Activated T-helper 1 cell treated with anti-CD3 and anti-CD28 coated beads, Interleukin-12 subunit alpha, Interleukin-12 subunit beta, Interleukin-2, Interleukin-4 antibody, amounts not matched to agents 30 ng/mL and 10 ng/mL and 1 ng/mL, durations not matched to agents 14 hours and 24 hours and 36 hours (primary cell): ENCODE measurements around the gene SNU13. TPM values are rescaled to one million over a fixed set of nuclear protein-coding genes. Genes with fewer than 3 reads are reported as not detected.
A peak's percentile ranks its signal among the peaks of the same experiment; 100 is the strongest.
"Not testable (repeated sequence)": the region's sequence is repeated elsewhere in the genome, so short reads cannot be mapped to it uniquely, and the experiment has no call there.

Source experiments
- DNase-seq: peaks from one replicate; pipeline ENCODE4 v3.0.0; 2021; ENCODE audit warnings: low spot score
- H3K27ac Mint-ChIP-seq: one replicate; pipeline ENCODE4 v1.8.0; 2021; ENCODE audit warnings: mild to moderate bottlenecking, mixed read lengths
- H3K27me3 Mint-ChIP-seq: one replicate; pipeline ENCODE4 v1.8.0; 2022; ENCODE audit warnings: mild to moderate bottlenecking, moderate library complexity, mixed read lengths; ENCODE audit not compliant: insufficient read depth
- H3K36me3 Mint-ChIP-seq: one replicate; pipeline ENCODE4 v1.8.0; 2021; ENCODE audit warnings: low read depth, mixed read lengths
- H3K4me1 Mint-ChIP-seq: one replicate; pipeline ENCODE4 v1.8.0; 2021; ENCODE audit warnings: low read depth, mixed read lengths
- H3K4me3 Mint-ChIP-seq: one replicate; pipeline ENCODE4 v1.8.0; 2021; ENCODE audit warnings: mild to moderate bottlenecking, moderate library complexity, mixed read lengths
- H3K9me3 Mint-ChIP-seq: one replicate; pipeline ENCODE4 v1.8.0; 2021; ENCODE audit warnings: mixed read lengths
- intact Hi-C: fragments of 100-400 bp; cut with micrococcal nuclease; formaldehyde crosslinking; loops from one replicate; pipeline ENCODE4 v1.15.1; 2024
- total RNA-seq: library from RNA; stranded (reverse); gene quantifications from 2 replicates; pipeline ENCODE4 v1.2.3, GENCODE V29; 2022

Gene SNU13
- total RNA-seq, 1 donor from 2014 or later, result 339 TPM

GRCh38 chr22:41672780-41673509 is 15.7 kb downstream of the SNU13 start:
- Mint-ChIP-seq H3K4me3 (no peak overlapping the region), H3K27ac (no peak overlapping the region), H3K9me3 (no peaks in the 10 kb centered on the region), H3K27me3 (no peaks in the 10 kb centered on the region), H3K4me1 (peaks cover 6% of the 10 kb centered on the region), H3K36me3 (peaks cover 30% of the 10 kb centered on the region)
- no peak for DNase-seq
- intact Hi-C loops, result no loop called here

- intact Hi-C loops, DNase-seq, H3K4me3 Mint-ChIP-seq, H3K27me3 Mint-ChIP-seq, H3K9me3 Mint-ChIP-seq, H3K27ac Mint-ChIP-seq: not testable (repeated sequence)
- Mint-ChIP-seq H3K4me1 (peaks cover 12% of the 10 kb centered on the region), H3K36me3 (peaks cover 28% of the 10 kb centered on the region)
Measured at GRCh38 chr22:41672096-41672495, 16.6 kb downstream of the SNU13 start.

DNA sequence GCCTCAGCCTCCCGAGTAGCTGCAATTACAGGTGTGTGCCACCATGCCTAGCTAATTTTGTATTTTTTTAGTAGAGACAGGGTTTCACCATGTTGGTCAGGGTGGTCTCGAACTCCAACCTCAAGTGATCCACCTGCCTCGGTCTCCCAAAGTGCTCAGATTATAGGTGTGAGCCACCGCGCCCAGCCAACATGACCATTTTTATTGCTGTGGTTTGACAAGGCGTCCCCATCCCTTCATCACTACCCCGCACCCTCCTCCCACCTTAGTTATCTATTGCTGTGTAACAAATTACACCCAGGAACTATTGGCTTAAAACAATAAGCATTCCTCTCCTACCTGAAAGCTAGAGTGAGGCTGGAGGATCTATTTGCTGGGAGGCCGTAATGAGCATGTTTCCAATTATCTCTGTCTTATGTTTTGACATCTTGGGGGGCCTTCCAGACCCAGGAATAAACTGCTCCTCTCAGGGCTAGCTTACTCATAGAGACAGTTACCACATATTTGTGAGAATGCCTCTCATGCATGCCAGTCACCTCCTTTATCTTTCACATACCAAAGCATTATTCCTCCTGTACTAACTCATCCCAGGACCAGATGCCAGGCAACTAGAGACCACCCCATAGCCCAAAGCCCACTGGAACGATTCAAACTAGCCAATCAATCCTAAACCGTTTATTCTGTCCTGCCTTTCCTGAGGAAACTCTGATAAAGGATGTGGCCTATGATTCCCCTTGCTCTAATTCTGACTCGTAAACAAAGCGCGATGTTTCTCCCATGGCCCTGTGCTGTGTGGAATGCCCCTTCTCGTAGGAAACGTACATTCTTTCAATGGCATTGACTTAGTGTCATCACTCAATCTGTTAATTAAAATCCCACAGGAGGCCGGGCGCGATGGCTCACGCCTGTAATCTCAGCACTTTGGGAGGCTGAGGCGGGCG is 19.4 kb downstream of the SNU13 start:
- Mint-ChIP-seq H3K4me3 (no peak overlapping the region), H3K4me1 (peaks cover 17% of the 10 kb centered on the region), H3K9me3 (no peaks in the 10 kb centered on the region), H3K27me3 (no peaks in the 10 kb centered on the region), H3K27ac (no peak overlapping the region), H3K36me3 (peaks cover 21% of the 10 kb centered on the region)
- DNase-seq, result no peak
- intact Hi-C loops, result no loop called here

DNA sequence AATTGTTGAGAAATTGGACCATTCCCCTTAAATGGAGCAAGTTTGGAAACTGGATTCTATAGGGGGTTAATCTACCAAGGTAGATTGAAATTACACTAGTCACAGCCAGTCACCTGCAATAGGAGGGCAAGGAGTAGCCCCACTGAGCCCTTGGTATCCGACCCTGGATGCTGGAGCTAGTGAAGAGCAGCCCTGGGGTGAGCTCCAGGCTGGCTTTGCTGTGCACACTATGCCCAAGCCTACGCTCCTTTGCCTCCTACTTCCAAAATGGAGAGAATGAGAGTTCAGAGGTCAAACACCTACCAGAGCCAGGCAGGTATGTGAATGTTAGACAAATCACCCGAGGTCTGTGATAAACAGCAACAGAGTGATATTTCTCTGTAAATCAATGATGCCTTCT is 23.7 kb downstream of the SNU13 start:
- Mint-ChIP-seq H3K4me1 (peaks cover 17% of the 10 kb centered on the region), H3K27ac (peak overlapping the region; percentile 52), H3K4me3 (no peak overlapping the region), H3K36me3 (peaks cover 40% of the 10 kb centered on the region), H3K27me3 (no peaks in the 10 kb centered on the region), H3K9me3 (no peaks in the 10 kb centered on the region)
- intact Hi-C loops, result no loop called here
- no peak for DNase-seq

GRCh38 chr22:41664490-41664889 is 24.2 kb downstream of the SNU13 start:
- Mint-ChIP-seq H3K9me3 (no peaks in the 10 kb centered on the region), H3K4me1 (peaks cover 16% of the 10 kb centered on the region), H3K27ac (peak overlapping the region; percentile 24), H3K27me3 (no peaks in the 10 kb centered on the region), H3K36me3 (peaks cover 42% of the 10 kb centered on the region), H3K4me3 (no peak overlapping the region)
- intact Hi-C loops, result no loop called here
- no peak for DNase-seq

DNA sequence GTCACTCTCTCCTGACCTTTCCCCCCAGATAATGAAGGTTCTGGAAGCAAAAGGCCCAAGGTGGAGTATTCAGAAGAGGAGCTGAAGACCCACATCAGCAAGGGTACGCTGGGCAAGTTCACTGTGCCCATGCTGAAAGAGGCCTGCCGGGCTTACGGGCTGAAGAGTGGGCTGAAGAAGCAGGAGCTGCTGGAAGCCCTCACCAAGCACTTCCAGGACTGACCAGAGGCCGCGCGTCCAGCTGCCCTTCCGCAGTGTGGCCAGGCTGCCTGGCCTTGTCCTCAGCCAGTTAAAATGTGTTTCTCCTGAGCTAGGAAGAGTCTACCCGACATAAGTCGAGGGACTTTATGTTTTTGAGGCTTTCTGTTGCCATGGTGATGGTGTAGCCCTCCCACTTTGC is 25.1 kb downstream of the SNU13 start:
- Mint-ChIP-seq H3K27ac (peak overlapping the region; percentile 6), H3K4me1 (peaks cover 11% of the 10 kb centered on the region), H3K36me3 (peaks cover 36% of the 10 kb centered on the region)
- intact Hi-C loops, DNase-seq, H3K27me3 Mint-ChIP-seq, H3K4me3 Mint-ChIP-seq, H3K9me3 Mint-ChIP-seq: not testable (repeated sequence)

- Mint-ChIP-seq H3K27ac (no peak overlapping the region), H3K4me1 (peaks cover 2% of the 10 kb centered on the region), H3K4me3 (no peak overlapping the region), H3K27me3 (no peaks in the 10 kb centered on the region), H3K9me3 (no peaks in the 10 kb centered on the region), H3K36me3 (peaks cover 38% of the 10 kb centered on the region)
- DNase-seq, result no peak
- intact Hi-C loops, result no loop called here
Measured at GRCh38 chr22:41661713-41662112, 27.0 kb downstream of the SNU13 start.

- H3K27ac Mint-ChIP-seq, result no peak overlapping the region
Measured at GRCh38 chr22:41661088-41661487, 27.6 kb downstream of the SNU13 start.

GRCh38 chr22:41660416-41660815 is 28.3 kb downstream of the SNU13 start:
- Mint-ChIP-seq H3K36me3 (peaks cover 43% of the 10 kb centered on the region), H3K27me3 (no peaks in the 10 kb centered on the region), H3K4me3 (no peak overlapping the region), H3K4me1 (no peaks in the 10 kb centered on the region), H3K27ac (peak overlapping the region; percentile 67), H3K9me3 (no peaks in the 10 kb centered on the region)
- no peak for DNase-seq
- intact Hi-C loops, result no loop called here

More at GRCh38 chr22:41661088-41661487, 27.6 kb downstream of the SNU13 start:
- no peaks in the 10 kb centered on the region for H3K4me1 Mint-ChIP-seq
- no peaks in the 10 kb centered on the region for H3K27me3 Mint-ChIP-seq
- H3K36me3 Mint-ChIP-seq, result peaks cover 38% of the 10 kb centered on the region
- DNase-seq, result no peak
- no peak overlapping the region for H3K4me3 Mint-ChIP-seq
- intact Hi-C loops, result no loop called here
- no peaks in the 10 kb centered on the region for H3K9me3 Mint-ChIP-seq

DNA sequence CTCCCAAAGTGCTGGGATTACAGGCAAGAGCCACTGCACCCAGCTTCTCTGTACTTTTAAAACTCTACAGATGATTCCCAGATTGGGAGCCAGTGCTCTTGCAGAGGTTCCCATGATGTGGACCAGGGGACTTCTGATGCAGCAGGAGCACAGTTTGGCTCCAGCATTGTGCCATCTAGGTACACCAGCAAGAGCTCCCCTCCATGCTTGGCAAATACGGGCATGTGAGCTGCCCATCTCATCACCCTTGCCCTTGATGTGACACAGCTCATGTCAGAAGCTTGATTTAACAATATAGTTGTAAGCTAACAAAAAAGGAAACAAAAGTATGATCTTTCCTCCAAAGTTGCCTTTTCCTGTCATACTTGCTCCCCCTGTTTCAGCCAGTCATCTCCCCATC is 28.7 kb downstream of the SNU13 start:
- no peak for DNase-seq
- Mint-ChIP-seq H3K36me3 (peaks cover 44% of the 10 kb centered on the region), H3K27me3 (no peaks in the 10 kb centered on the region), H3K4me3 (no peak overlapping the region), H3K27ac (peak overlapping the region; percentile 67), H3K4me1 (no peaks in the 10 kb centered on the region), H3K9me3 (no peaks in the 10 kb centered on the region)
- intact Hi-C loops, result no loop called here

DNA sequence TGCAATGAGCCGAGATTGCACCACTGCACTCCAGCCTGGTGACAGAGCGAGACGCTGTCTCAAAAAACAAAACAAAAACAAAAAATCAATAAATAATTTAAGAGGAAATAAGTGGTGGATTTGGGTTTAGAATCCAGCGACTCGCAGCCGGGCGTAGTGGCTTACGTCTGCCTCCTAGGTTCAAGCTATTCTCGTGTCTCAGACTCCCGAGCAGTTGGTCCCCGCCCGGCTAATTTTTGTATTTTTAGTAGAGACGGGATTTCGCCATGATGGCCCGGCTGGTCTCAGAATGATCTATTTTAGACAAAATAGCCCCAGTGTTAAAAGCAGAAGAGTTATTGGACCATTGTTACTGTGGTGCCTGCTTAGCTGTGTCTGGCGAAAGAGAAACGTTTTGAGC is 29.8 kb downstream of the SNU13 start:
- intact Hi-C loops, result no loop called here
- H3K4me1 Mint-ChIP-seq, result no peaks in the 10 kb centered on the region

GRCh38 chr22:41657709-41658108 is 31.0 kb downstream of the SNU13 start:
- no peaks in the 10 kb centered on the region for H3K27me3 Mint-ChIP-seq
- no peak overlapping the region for H3K4me3 Mint-ChIP-seq
- H3K4me1 Mint-ChIP-seq, result no peaks in the 10 kb centered on the region
- no peak for DNase-seq
- H3K36me3 Mint-ChIP-seq, result peaks cover 46% of the 10 kb centered on the region
- intact Hi-C loops, result no loop called here
- H3K9me3 Mint-ChIP-seq, result no peaks in the 10 kb centered on the region
- H3K27ac Mint-ChIP-seq, result no peak overlapping the region

More for the DNA sequence above, 29.8 kb downstream of the SNU13 start:
- H3K36me3 Mint-ChIP-seq, result peaks cover 42% of the 10 kb centered on the region
- no peak overlapping the region for H3K4me3 Mint-ChIP-seq
- no peaks in the 10 kb centered on the region for H3K9me3 Mint-ChIP-seq
- DNase-seq, result no peak
- H3K27me3 Mint-ChIP-seq, result no peaks in the 10 kb centered on the region
- no peak overlapping the region for H3K27ac Mint-ChIP-seq

DNA sequence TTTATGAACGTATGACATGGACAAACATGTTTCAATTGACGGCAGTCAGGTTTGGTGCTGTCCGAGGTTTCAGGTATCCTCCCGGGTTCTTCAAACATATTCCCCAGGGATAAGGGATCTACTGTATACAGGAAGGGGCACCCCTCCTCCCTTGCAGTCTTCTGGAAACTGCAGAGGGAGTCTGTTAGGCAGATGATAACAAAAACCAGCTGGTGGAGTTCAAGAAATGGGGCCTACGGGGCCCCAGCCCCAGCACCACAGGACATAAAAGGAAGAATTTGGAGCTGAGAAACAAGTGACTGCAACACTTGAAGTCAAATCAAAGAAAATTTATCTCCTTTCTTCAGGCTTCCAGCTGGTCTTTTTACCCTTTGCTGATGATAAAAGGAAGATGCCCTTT is 32.1 kb downstream of the SNU13 start:
- no peak for DNase-seq
- no peaks in the 10 kb centered on the region for H3K4me1 Mint-ChIP-seq
- H3K4me3 Mint-ChIP-seq, result no peak overlapping the region
- no peaks in the 10 kb centered on the region for H3K9me3 Mint-ChIP-seq
- peaks cover 45% of the 10 kb centered on the region for H3K36me3 Mint-ChIP-seq
- H3K27ac Mint-ChIP-seq, result no peak overlapping the region
- H3K27me3 Mint-ChIP-seq, result no peaks in the 10 kb centered on the region
- intact Hi-C loops, result no loop called here
